Stimulated activated memory B cell treated with anti-CD40 and anti-IgM and Interleukin-4, amounts not matched to agents 10 μg/mL and 1 μg/mL and 100 μg/mL, for 72 hours (primary cell): Measurements from ENCODE around the gene ATP10B.
"Not testable (repeated sequence)": the region's sequence is repeated elsewhere in the genome, so short reads cannot be mapped to it uniquely, and the experiment has no call there.

Experiments used
- ATAC-seq: fragments of 150-1000 bp; cut with Tn5 transposase; 2 replicates; pipeline ENCODE4 v1.10.0; 2021
- H3K27ac Mint-ChIP-seq: one replicate; pipeline ENCODE4 v1.8.0; 2022; ENCODE audit warnings: mild to moderate bottlenecking, mixed read lengths
- H3K27me3 Mint-ChIP-seq: one replicate; pipeline ENCODE4 v1.8.0; 2022; ENCODE audit warnings: mixed read lengths
- H3K36me3 Mint-ChIP-seq: one replicate; pipeline ENCODE4 v1.8.0; 2022; ENCODE audit warnings: mixed read lengths
- H3K4me1 Mint-ChIP-seq: one replicate; pipeline ENCODE4 v1.8.0; 2022; ENCODE audit warnings: mixed read lengths
- H3K4me3 Mint-ChIP-seq: one replicate; pipeline ENCODE4 v1.8.0; 2022; ENCODE audit warnings: mild to moderate bottlenecking, moderate library complexity, mixed read lengths
- H3K9me3 Mint-ChIP-seq: one replicate; pipeline ENCODE4 v1.8.0; 2022; ENCODE audit warnings: mixed read lengths

ATP10B gene, protein sequence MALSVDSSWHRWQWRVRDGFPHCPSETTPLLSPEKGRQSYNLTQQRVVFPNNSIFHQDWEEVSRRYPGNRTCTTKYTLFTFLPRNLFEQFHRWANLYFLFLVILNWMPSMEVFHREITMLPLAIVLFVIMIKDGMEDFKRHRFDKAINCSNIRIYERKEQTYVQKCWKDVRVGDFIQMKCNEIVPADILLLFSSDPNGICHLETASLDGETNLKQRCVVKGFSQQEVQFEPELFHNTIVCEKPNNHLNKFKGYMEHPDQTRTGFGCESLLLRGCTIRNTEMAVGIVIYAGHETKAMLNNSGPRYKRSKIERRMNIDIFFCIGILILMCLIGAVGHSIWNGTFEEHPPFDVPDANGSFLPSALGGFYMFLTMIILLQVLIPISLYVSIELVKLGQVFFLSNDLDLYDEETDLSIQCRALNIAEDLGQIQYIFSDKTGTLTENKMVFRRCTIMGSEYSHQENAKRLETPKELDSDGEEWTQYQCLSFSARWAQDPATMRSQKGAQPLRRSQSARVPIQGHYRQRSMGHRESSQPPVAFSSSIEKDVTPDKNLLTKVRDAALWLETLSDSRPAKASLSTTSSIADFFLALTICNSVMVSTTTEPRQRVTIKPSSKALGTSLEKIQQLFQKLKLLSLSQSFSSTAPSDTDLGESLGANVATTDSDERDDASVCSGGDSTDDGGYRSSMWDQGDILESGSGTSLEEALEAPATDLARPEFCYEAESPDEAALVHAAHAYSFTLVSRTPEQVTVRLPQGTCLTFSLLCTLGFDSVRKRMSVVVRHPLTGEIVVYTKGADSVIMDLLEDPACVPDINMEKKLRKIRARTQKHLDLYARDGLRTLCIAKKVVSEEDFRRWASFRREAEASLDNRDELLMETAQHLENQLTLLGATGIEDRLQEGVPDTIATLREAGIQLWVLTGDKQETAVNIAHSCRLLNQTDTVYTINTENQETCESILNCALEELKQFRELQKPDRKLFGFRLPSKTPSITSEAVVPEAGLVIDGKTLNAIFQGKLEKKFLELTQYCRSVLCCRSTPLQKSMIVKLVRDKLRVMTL (N-terminal part only)

DNA sequence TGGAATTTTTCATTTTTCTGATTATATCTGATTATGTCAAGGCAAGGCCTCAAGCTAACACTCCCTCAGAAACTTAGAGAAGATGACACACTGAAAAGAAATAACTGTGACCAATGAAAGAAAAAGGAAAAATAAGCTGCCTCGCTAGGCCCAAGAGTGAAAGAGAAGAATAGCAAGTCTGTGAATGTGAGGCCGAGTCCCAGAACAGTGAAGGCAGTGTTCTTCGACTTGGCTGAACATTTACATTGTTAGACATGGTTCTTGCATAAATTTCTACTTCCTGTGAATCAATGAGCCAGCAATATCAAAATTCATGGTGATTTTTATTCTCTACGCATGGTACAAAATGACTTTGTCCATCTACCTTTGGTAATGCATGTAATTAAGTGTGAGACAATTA, at the start of gene ATP10B:
Gene ATP10B, minus strand, starts transcription at position 163 of the 400 bp plus-strand sequence. CDS start 164,137 bp downstream, outside the sequence.
- H3K27ac Mint-ChIP-seq = no peak within 1 kb of the TSS
- H3K27me3 Mint-ChIP-seq = no peaks in the 10 kb centered on the region
- no peaks in the 10 kb centered on the region for H3K36me3 Mint-ChIP-seq
- peaks cover 7% of the 10 kb centered on the region for H3K9me3 Mint-ChIP-seq
- no peak within 1 kb of the TSS for H3K4me3 Mint-ChIP-seq
- H3K4me1 Mint-ChIP-seq = no peaks in the 10 kb centered on the region
- no peak for ATAC-seq

DNA sequence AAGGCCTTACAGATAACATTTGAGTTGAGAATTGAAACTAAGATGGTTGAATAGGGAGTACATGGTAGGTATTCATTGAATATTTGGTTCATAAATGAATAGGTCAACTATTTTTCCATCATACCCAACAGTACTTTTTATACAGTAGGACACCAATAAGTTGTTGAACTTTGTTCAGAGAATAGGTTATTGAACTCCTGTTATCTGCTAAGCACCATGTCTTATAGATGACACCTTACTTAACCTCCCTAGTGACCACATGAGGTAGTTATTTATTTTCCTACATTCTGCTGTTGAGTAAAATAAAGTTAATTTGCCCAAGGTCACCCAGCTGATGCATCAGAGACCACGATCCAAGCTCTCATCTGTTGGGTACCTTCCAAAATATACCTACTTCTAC, 49.6 kb upstream of the ATP10B start:
- H3K27me3 Mint-ChIP-seq = no peaks in the 10 kb centered on the region
- H3K4me3 Mint-ChIP-seq = no peak overlapping the region
- no peaks in the 10 kb centered on the region for H3K36me3 Mint-ChIP-seq
- peaks cover 8% of the 10 kb centered on the region for H3K9me3 Mint-ChIP-seq
- ATAC-seq = no peak
- H3K4me1 Mint-ChIP-seq = no peaks in the 10 kb centered on the region
- no peak overlapping the region for H3K27ac Mint-ChIP-seq

DNA sequence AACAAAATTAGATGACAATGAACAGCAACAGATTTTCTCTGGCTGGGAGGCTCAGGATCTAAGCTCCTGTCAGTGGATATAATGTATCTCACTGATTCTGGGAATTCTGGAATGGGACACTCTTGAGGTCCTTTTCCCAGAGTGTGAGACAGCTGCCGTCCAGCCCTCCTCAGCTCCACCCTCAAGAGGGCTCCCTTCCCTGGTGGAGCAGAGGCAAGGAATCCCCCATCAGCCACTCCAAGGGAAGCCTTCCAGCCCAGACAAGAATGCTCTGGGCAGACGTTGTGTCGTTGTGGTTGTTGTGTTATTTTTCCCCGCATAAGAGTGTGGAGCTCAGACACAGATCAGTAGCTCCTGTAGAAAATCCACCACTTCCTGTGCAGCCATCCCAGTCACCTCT, 47.7 kb upstream of the ATP10B start:
- no peak for ATAC-seq
- no peaks in the 10 kb centered on the region for H3K36me3 Mint-ChIP-seq
- no peaks in the 10 kb centered on the region for H3K27me3 Mint-ChIP-seq

DNA sequence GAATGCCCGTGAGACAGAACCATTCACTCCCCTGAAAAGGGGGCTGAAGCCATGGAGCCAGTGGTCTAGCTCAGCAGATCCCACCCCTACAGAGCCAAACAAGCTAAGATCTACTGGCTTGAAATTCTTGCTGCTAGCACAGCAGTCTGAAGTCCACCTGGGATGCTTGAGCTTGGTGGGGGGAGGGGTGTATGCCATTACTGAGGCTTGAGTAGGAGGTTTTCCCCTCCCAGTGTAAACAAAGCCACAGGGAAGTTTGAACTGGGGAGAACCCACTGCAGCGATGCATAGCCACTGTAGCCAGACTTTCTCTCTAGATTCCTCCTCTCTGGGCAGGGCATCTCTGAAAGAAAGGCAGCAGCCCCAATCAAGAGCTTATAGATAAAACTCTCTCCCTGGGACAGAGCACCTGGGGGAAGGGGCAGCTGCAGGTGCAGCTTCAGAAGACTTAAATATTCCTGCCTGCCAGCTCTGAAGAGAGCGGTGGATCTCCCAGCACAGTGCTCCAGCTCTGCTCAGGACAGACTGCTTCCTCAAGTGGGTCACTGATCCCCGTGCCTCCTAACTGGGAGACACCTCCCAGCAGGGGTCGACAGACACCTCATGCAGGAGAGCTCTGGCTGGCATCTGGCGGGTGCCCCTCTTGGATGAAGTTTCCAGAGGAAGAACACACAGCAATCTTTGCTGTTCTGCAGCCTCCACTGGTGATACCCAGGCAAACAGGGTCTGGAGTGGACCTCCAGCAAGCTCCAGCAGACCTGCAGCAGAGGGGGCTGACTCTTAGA, 41.4 kb upstream of the ATP10B start:
- H3K27me3 Mint-ChIP-seq, H3K36me3 Mint-ChIP-seq, ATAC-seq, H3K27ac Mint-ChIP-seq, H3K4me3 Mint-ChIP-seq, H3K4me1 Mint-ChIP-seq: not testable (repeated sequence)
- H3K9me3 Mint-ChIP-seq = peaks cover 17% of the 10 kb centered on the region

More for the DNA sequence above, 47.7 kb upstream of the ATP10B start:
- Mint-ChIP-seq H3K9me3 (peaks cover 17% of the 10 kb centered on the region), H3K4me1 (no peaks in the 10 kb centered on the region), H3K4me3 (no peak overlapping the region), H3K27ac (no peak overlapping the region)

DNA sequence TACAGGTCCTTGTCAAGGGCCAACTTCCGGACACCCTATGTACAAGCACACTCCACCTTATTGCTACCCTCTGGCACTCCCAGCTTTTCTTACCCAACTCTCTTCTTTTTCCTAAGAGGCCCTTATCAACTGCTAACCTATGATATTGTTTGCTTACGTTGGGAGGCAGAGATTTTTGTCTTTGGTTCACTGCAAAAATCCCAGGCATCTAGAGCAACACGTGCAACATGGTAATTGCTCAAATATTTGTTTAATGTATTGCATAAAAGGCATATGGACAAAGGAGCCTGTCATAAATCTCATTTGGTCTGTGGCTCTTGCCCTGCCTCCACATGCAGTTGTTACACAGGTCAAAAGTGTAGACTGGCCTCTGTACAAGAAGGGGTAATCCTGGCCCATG, 35.8 kb upstream of the ATP10B start:
- Mint-ChIP-seq H3K4me1 (no peaks in the 10 kb centered on the region), H3K27ac (no peak overlapping the region), H3K36me3 (no peaks in the 10 kb centered on the region), H3K9me3 (no peaks in the 10 kb centered on the region), H3K4me3 (no peak overlapping the region), H3K27me3 (no peaks in the 10 kb centered on the region)
- no peak for ATAC-seq

DNA sequence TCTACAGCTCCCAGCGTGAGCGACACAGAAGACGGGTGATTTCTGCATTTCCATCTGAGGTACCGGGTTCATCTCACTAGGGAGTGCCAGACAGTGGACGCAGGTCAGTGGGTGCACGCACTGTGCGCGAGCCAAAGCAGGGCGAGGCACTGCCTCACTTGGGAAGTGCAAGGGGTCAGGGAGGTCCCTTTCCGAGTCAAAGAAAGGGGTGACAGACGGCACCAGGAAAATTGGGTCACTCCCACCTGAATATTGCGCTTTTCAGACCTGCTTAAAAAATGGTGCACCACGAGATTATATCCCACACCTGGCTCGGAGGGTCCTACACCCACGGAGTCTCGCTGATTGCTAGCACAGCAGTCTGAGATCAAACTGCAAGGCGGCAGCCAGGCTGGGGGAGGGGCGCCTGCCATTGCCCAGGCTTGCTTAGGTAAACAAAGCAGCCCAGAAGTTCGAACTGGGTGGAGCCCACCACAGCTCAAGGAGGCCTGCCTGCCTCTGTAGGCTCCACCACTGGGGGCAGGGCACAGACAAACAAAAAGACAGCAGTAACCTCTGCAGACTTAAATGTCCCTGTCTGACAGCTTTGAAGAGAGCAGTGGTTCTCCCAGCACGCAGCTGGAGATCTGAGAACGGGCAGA, 21.7 kb upstream of the ATP10B start:
- peaks cover 22% of the 10 kb centered on the region for H3K27me3 Mint-ChIP-seq

DNA sequence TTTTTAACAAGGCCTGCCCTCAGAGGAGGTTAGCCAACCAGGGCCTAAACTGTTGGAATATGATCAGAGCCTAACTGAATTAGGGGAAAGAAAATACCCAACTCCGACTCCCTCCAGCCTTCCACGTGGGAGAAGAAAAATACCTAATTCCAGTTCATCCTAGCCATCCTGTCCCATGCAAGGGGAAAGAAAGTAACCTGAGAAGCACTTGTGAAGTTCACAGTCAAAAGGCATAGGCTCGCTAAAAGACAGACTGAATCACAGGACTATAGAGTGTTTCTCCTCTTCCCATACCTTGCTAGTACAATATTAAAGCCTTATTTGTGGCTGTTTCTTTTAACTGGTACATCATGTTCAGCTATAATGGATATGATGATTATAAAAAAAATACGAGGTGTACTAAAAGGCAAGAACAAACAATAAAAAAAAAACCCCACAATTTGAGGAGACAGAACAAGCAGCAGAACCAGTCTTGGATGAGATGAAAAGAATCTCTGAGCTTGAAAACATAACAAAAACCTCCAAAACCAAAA, 18.0 kb upstream of the ATP10B start:
- no peak overlapping the region for H3K27ac Mint-ChIP-seq

More for the DNA sequence above, 21.7 kb upstream of the ATP10B start:
- not testable (repeated sequence) for H3K9me3 Mint-ChIP-seq, H3K4me1 Mint-ChIP-seq, H3K4me3 Mint-ChIP-seq, H3K36me3 Mint-ChIP-seq, ATAC-seq, H3K27ac Mint-ChIP-seq

DNA sequence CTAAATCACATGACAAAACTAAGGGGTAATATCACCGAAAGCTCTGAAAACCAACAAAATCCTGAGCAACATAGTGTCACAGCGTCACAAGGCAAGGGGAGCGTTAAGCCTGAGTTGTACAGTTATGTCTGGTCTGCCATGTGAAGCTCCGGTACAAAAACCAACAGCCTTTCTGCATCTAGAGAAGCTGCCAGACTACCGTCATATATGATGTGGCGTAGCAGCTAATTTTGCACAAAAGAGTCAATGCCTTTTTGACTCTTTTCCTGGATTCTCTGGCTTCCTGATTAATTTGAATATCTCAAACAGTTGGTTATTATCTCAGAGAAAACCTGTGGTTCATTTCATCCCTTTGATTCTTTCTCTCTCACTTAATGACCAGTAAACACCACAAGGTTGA, 16.0 kb upstream of the ATP10B start:
- no peak overlapping the region for H3K27ac Mint-ChIP-seq
- H3K9me3 Mint-ChIP-seq = peaks cover 7% of the 10 kb centered on the region
- no peak overlapping the region for H3K4me3 Mint-ChIP-seq
- H3K27me3 Mint-ChIP-seq = peaks cover 19% of the 10 kb centered on the region
- no peaks in the 10 kb centered on the region for H3K36me3 Mint-ChIP-seq
- peaks cover 6% of the 10 kb centered on the region for H3K4me1 Mint-ChIP-seq
- no peak for ATAC-seq

More for the DNA sequence above, 18.0 kb upstream of the ATP10B start:
- peaks cover 22% of the 10 kb centered on the region for H3K27me3 Mint-ChIP-seq
- H3K4me1 Mint-ChIP-seq = peaks cover 6% of the 10 kb centered on the region
- H3K36me3 Mint-ChIP-seq = no peaks in the 10 kb centered on the region
- peaks cover 2% of the 10 kb centered on the region for H3K9me3 Mint-ChIP-seq
- H3K4me3 Mint-ChIP-seq = no peak overlapping the region
- no peak for ATAC-seq

DNA sequence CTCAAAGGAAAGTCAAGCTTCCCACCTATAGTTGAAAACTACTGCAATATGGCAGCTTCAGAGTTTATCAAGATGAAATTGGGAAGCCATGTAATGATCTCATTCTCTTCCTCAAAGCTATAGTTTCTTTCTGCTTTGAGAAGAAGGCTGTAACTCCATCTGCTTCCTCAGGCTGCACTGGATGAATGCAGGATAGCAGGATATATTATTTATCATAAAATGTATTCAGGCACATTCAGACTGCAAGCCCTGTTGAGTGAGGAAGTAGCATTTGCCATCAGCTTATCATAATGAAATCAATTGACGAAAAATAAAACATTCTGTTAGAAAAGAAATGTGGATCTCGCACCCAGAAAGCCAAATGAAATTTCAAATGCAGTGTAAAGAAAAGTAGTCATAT, 560 bp downstream of the ATP10B start:
- Mint-ChIP-seq H3K9me3 (peaks cover 5% of the 10 kb centered on the region), H3K4me1 (no peaks in the 10 kb centered on the region), H3K27me3 (no peaks in the 10 kb centered on the region), H3K27ac (no peak overlapping the region), H3K36me3 (no peaks in the 10 kb centered on the region), H3K4me3 (no peak overlapping the region)
- no peak for ATAC-seq

DNA sequence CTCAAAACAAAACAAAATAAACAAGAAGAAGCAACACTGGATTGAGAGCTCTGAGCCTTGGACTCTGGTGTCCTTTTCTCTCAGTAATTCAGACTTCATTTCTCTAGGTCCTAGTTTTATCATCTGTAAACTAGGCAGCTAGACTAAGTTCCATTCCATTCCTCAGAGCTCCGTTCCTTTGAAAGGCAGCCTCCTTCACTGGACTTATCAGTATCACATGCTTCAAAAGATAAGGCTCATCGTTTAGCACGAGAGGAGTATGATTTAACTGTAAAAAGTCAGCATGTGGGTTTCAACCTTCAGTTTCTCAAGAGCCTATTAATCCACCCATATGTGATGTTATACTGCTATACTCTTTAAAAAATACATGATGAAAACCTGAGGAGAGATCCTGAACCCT, 1.6 kb downstream of the ATP10B start:
- Mint-ChIP-seq H3K4me3 (no peak overlapping the region), H3K9me3 (peaks cover 3% of the 10 kb centered on the region), H3K27ac (no peak overlapping the region), H3K4me1 (no peaks in the 10 kb centered on the region), H3K27me3 (no peaks in the 10 kb centered on the region), H3K36me3 (no peaks in the 10 kb centered on the region)
- no peak for ATAC-seq

DNA sequence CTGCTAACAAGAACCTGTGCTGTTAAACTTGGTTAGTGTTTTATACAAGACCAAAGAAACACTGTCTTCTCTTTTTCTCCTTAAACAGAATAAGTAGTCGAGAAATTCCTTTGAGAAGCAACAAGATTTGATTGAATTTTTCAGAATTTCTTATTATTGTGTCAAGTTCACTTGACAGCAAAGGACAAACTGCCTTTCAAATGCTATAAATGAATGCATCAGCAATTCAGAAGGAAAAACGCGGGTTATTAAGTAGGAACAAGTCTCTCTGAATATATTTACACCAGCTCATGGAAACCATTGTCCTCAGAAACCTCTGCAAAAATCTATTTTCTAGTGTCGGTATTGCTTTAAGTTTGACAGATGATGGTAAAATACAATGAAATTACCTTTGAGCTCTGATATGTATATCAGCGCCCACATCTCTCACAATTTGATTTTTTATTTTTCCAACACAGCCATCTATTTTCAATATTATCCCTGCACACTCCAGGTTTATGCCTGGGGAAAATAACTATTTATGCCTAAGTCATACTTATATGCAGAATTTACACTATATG, 4.4 kb downstream of the ATP10B start:
- H3K4me3 Mint-ChIP-seq = no peak overlapping the region
- no peak for ATAC-seq
- H3K27me3 Mint-ChIP-seq = no peaks in the 10 kb centered on the region
- no peak overlapping the region for H3K27ac Mint-ChIP-seq
- no peaks in the 10 kb centered on the region for H3K36me3 Mint-ChIP-seq
- peaks cover 7% of the 10 kb centered on the region for H3K4me1 Mint-ChIP-seq
- no peaks in the 10 kb centered on the region for H3K9me3 Mint-ChIP-seq

DNA sequence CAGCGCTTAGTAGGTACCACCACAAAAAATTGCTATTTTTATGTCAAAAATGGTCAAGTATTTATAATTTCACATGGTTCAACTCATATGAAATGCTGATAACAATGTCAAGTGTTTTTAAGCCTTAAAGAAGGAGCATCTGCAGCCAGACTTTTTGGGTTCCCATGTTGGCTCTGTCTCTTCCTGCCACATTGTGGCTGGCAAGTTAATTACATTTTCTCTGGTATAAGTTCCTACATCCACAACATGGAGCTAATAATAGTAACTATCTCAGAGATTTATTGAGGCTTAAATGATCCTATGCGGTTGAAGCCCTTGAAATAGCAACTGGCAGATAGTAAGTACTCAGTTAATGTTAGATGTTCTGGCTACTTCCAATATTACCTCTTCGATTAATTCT, 5.4 kb downstream of the ATP10B start:
- Mint-ChIP-seq H3K27ac (no peak overlapping the region), H3K36me3 (no peaks in the 10 kb centered on the region), H3K4me3 (no peak overlapping the region), H3K9me3 (no peaks in the 10 kb centered on the region), H3K27me3 (no peaks in the 10 kb centered on the region), H3K4me1 (peaks cover 7% of the 10 kb centered on the region)
- no peak for ATAC-seq

DNA sequence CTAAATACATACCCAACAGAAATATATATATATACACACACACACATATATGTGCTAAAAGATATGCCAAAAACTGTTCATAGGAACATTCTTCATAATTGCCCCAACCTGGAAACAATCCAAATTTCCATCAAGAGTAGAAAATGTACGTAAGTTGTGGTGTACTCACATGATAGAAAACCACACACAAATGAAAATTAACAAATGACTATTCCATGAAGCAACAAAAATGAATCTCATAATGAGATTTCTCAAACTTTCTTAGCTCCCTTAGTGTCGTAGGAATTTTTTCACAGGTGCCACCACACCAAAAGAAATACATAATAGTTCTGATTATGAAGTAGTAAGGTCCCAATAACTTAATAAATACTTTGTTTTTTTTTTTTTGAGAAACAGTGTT, 7.8 kb downstream of the ATP10B start:
- Mint-ChIP-seq H3K36me3 (no peaks in the 10 kb centered on the region), H3K27me3 (no peaks in the 10 kb centered on the region), H3K4me1 (peaks cover 7% of the 10 kb centered on the region), H3K9me3 (no peaks in the 10 kb centered on the region), H3K27ac (no peak overlapping the region), H3K4me3 (no peak overlapping the region)
- no peak for ATAC-seq

DNA sequence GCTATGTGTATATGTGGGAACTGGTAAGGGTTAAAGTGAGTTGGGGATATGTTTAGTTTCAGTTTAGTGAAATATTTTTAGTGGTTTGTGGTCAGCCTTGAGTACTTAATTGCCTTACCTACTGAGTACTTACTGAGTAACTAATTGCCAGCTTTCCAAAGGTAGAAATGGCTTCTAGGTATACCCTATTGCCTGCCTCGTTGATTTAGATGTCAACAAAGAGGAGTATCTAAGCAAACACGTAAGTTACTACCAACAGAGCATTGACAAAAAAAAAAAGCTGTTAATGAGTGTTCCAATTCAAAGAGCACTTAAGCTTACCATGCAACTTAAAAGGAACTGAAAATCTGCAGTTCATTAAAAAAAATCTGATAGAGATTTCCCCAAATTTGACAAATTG, 8.8 kb downstream of the ATP10B start:
- Mint-ChIP-seq H3K4me3 (peak overlapping the region; percentile 14), H3K27me3 (no peaks in the 10 kb centered on the region), H3K9me3 (no peaks in the 10 kb centered on the region), H3K36me3 (no peaks in the 10 kb centered on the region), H3K4me1 (peaks cover 7% of the 10 kb centered on the region), H3K27ac (peak overlapping the region; percentile 4)
- ATAC-seq = peak; percentile 83
